ENCODE data around the gene NDUFS7.

GRCh38 chr19:1374250-1374577, 9.5 kb upstream of the NDUFS7 start:
- no peak for TF ChIP-seq EZH2 (IDR thresholded peaks at IDR 0.05; ENCODE audit: borderline replicate concordance, low read length)
- no peak for TF ChIP-seq CTCF (conservative IDR thresholded peaks at IDR 0.05 in 1 of 2, IDR thresholded peaks at IDR 0.05 in 1 of 2; ENCODE audit: extremely low read depth in 1 of 2, insufficient read depth in 1 of 2, low read depth in 1 of 2, low read length in 2 of 2)

All from mammary epithelial cell (primary cell).